Fibroblast of lung (primary cell): ENCODE results near the gene MUS81. TPM values are rescaled to one million over a fixed set of nuclear protein-coding genes. Genes with fewer than 3 reads are reported as not detected.
A peak's percentile ranks its signal among the peaks of the same experiment; 100 is the strongest.

ENCODE experiments used
- DNase-seq, 2 donors: peaks; one replicate each; pipeline versions ENCODE4 v3.0.0 to v3.0.0-alpha.2; 2010; ENCODE audit warnings: low read depth in 2 of 2
- H2AFZ ChIP-seq: 2 replicates; pipeline ENCODE4 v1.5.1; 2012; ENCODE audit warnings: low read length, control low read depth, inconsistent platforms
- H3K27ac ChIP-seq: 2 replicates; pipeline ENCODE4 v1.5.1; 2011; ENCODE audit warnings: low read length, control low read depth; ENCODE audit not compliant: insufficient read depth
- H3K27me3 ChIP-seq: 2 replicates; pipeline ENCODE4 v1.5.1; 2011; ENCODE audit warnings: mild to moderate bottlenecking, low read length; ENCODE audit not compliant: control insufficient read depth, insufficient read depth
- H3K36me3 ChIP-seq: 2 replicates; pipeline ENCODE4 v1.5.1; 2011; ENCODE audit warnings: low read length; ENCODE audit not compliant: control insufficient read depth, insufficient read depth
- H3K4me1 ChIP-seq: 2 replicates; pipeline ENCODE4 v1.5.1; 2011; ENCODE audit warnings: low read length; ENCODE audit not compliant: control insufficient read depth, insufficient read depth; ENCODE audit errors: extremely low read depth
- H3K4me2 ChIP-seq: 2 replicates; pipeline ENCODE4 v1.5.1; 2011; ENCODE audit warnings: low read length, control low read depth; ENCODE audit not compliant: insufficient read depth; ENCODE audit errors: extremely low read depth
- H3K4me3 ChIP-seq, 4 experiments: fragments of 200-600 bp in 1 of 4; sonication (generic) in 1 of 4; replicated peaks in 1 of 4; 2 replicates each; pipeline ENCODE4 v1.5.1; 2011 to 2016; ENCODE audit warnings: low read length in 4 of 4, low read depth in 3 of 4, mild to moderate bottlenecking in 3 of 4, control low read depth in 2 of 4, inconsistent platforms in 1 of 4, mixed read lengths in 1 of 4; ENCODE audit not compliant: insufficient read depth in 1 of 4; ENCODE audit errors: control extremely low read depth in 1 of 4
- H3K79me2 ChIP-seq: 2 replicates; pipeline ENCODE4 v1.5.1; 2012; ENCODE audit warnings: mild to moderate bottlenecking, low read length, inconsistent platforms; ENCODE audit not compliant: control insufficient read depth, insufficient read depth
- H3K9ac ChIP-seq: 2 replicates; pipeline ENCODE4 v1.5.1; 2011; ENCODE audit warnings: mild to moderate bottlenecking, low read length, control low read depth; ENCODE audit not compliant: insufficient read depth
- H3K9me3 ChIP-seq: 2 replicates; pipeline ENCODE4 v1.5.1; 2012; ENCODE audit warnings: low read depth, low read length; ENCODE audit not compliant: control insufficient read depth, insufficient read depth
- H4K20me1 ChIP-seq: 2 replicates; pipeline ENCODE4 v1.5.1; 2011; ENCODE audit warnings: low read length; ENCODE audit not compliant: control insufficient read depth, insufficient read depth; ENCODE audit errors: extremely low read depth
- CTCF ChIP-seq, 2 donors: IDR thresholded peaks in 1 of 2; conservative IDR thresholded peaks in 1 of 2; 1 replicate in 1 of 2; 2 replicates in 1 of 2; pipeline ENCODE4 v1.5.1; 2011 to 2012; ENCODE audit warnings: low read length in 2 of 2, control low read depth in 1 of 2, inconsistent platforms in 1 of 2, low read depth in 1 of 2, mild to moderate bottlenecking in 1 of 2
- EZH2 ChIP-seq: IDR thresholded peaks from 2 replicates; pipeline ENCODE4 v1.5.1; 2012; ENCODE audit warnings: low read length, control low read depth, mild to moderate bottlenecking; ENCODE audit errors: missing control alignments
- polyA plus RNA-seq, 2 donors: library from polyadenylated mRNA; depleted of rRNA in 1 of 2; stranded (reverse) in 1 of 2; unstranded in 1 of 2; fragments of >200 nt; gene quantifications; 2 replicates each; pipeline ENCODE4 v1.2.1, GENCODE V29; 2011 to 2012; ENCODE audit warnings: missing spikeins in 1 of 2
- total RNA-seq: library from RNA; depleted of rRNA; stranded (reverse); fragments of >200 nt; gene quantifications from 2 replicates; pipeline ENCODE4 v1.2.1, GENCODE V29; 2014

MUS81 gene
- total and polyA plus RNA-seq, 2 donors (not counting 1 experiment from before 2014, with no cell fraction given): 23.6 to 56.8 TPM

DNA sequence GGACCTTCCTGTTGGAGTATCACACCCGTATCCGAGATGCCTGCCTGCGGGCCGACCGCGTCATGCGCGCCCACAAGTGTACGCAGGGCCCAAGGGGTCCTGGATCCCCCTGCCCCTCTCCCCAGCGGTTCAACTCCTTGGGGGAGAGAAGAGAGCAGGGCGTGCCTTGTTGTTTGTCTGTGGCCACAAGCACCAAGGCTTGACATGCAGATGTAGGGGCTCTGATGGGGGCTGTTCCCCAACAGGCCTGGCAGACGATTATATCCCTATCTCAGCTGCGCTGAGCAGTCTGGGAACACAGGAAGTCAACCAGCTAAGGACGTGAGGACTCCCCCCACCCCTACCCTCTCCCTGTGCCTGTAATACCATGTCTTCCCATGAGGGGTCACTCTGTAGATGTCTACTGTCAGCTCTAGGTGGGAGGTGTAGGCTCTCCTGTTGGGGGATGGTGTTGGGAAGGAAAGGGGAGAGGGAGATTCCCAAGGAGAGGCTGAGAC is 9.1 kb upstream of the MUS81 start:
- no peak overlapping the region for H2AFZ ChIP-seq
- peaks cover 4% of the 10 kb centered on the region for H4K20me1 ChIP-seq

GRCh38 chr11:65851811-65852507 is 8.3 kb upstream of the MUS81 start:
- no peak overlapping the region for H3K4me3 ChIP-seq
- no peak for DNase-seq
- H2AFZ ChIP-seq: no peak overlapping the region
- no peak overlapping the region for H3K4me2 ChIP-seq
- H3K79me2 ChIP-seq: peaks cover 40% of the 10 kb centered on the region
- H3K9me3 ChIP-seq: no peaks in the 10 kb centered on the region
- H3K9ac ChIP-seq: no peak overlapping the region
- H3K36me3 ChIP-seq: peaks cover 52% of the 10 kb centered on the region
- H3K27me3 ChIP-seq: no peaks in the 10 kb centered on the region
- H4K20me1 ChIP-seq: peaks cover 8% of the 10 kb centered on the region
- H3K4me1 ChIP-seq: peaks cover 16% of the 10 kb centered on the region
- TF ChIP-seq EZH2 (no peak), CTCF (conservative IDR thresholded peaks at IDR 0.05 in 1 of 2, IDR thresholded peaks at IDR 0.05 in 1 of 2; ENCODE audit: low read depth in 1 of 2, low read length in 2 of 2) (no peak)
- H3K27ac ChIP-seq: no peak overlapping the region

More for the DNA sequence above, 9.1 kb upstream of the MUS81 start:
- H3K36me3 ChIP-seq: peaks cover 45% of the 10 kb centered on the region
- H3K27me3 ChIP-seq: no peaks in the 10 kb centered on the region
- no peak overlapping the region for H3K4me3 ChIP-seq
- TF ChIP-seq EZH2 (no peak), CTCF (conservative IDR thresholded peaks at IDR 0.05 in 1 of 2, IDR thresholded peaks at IDR 0.05 in 1 of 2; ENCODE audit: low read depth in 1 of 2, low read length in 2 of 2) (peak; percentile 26 to 61)
- no peak overlapping the region for H3K9ac ChIP-seq
- H3K79me2 ChIP-seq: peaks cover 31% of the 10 kb centered on the region
- no peak overlapping the region for H3K27ac ChIP-seq
- DNase-seq: no peak
- H3K4me1 ChIP-seq: peaks cover 13% of the 10 kb centered on the region
- H3K9me3 ChIP-seq: no peaks in the 10 kb centered on the region
- no peak overlapping the region for H3K4me2 ChIP-seq

GRCh38 chr11:65852508-65853245 is 7.6 kb upstream of the MUS81 start:
- H3K27me3 ChIP-seq: no peaks in the 10 kb centered on the region
- no peak overlapping the region for H3K9ac ChIP-seq
- no peak for DNase-seq
- H4K20me1 ChIP-seq: peaks cover 8% of the 10 kb centered on the region
- H3K79me2 ChIP-seq: peaks cover 47% of the 10 kb centered on the region
- no peak overlapping the region for H3K4me3 ChIP-seq
- H3K4me2 ChIP-seq: no peak overlapping the region
- peaks cover 52% of the 10 kb centered on the region for H3K36me3 ChIP-seq
- TF ChIP-seq CTCF (conservative IDR thresholded peaks at IDR 0.05 in 1 of 2, IDR thresholded peaks at IDR 0.05 in 1 of 2; ENCODE audit: low read depth in 1 of 2, low read length in 2 of 2) (no peak), EZH2 (no peak)
- peaks cover 16% of the 10 kb centered on the region for H3K4me1 ChIP-seq
- no peaks in the 10 kb centered on the region for H3K9me3 ChIP-seq
- no peak overlapping the region for H3K27ac ChIP-seq
- H2AFZ ChIP-seq: no peak overlapping the region
